ENCODE data around the gene IL17C.
"Not testable (repeated sequence)": the region's sequence is repeated elsewhere in the genome, so short reads cannot be mapped to it uniquely, and the experiment has no call there.

IL17C gene, protein sequence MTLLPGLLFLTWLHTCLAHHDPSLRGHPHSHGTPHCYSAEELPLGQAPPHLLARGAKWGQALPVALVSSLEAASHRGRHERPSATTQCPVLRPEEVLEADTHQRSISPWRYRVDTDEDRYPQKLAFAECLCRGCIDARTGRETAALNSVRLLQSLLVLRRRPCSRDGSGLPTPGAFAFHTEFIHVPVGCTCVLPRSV

DNA sequence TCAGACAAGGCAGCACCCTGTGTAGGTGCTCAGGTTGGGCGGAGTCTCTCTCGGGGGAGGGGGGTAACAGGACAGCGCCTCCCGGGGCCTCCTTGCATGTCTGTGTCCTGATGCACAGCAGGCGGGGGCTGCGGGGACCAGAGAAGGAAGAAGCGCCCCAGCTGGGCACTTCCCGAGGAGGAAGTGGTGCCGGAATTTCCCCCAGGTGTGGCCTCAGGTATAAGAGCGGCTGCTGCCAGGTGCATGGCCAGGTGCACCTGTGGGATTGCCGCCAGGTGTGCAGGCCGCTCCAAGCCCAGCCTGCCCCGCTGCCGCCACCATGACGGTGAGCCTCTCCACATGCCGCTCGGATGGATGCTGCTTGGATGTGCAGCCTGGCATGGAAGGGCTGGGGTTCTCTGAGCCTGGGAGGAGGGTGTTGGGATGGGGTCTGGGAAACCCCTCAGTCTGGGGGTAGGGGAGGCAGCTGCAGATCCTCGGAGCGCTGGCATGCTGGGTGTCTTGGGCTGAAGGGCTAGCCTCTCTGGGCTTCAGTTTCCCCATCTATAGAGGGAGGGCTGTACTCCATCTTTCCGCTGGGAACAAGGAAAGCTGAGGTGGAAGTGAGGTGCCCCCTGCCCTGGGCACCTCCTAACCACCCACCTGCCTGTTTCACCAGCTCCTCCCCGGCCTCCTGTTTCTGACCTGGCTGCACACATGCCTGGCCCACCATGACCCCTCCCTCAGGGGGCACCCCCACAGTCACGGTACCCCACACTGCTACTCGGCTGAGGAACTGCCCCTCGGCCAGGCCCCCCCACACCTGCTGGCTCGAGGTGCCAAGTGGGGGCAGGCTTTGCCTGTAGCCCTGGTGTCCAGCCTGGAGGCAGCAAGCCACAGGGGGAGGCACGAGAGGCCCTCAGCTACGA, at the start of gene IL17C:
Gene IL17C (plus strand): TSS at position 250 of the 908 bp plus-strand sequence. CDS start 70 bp downstream, at position 320.
- DNase-seq: no peak

DNA sequence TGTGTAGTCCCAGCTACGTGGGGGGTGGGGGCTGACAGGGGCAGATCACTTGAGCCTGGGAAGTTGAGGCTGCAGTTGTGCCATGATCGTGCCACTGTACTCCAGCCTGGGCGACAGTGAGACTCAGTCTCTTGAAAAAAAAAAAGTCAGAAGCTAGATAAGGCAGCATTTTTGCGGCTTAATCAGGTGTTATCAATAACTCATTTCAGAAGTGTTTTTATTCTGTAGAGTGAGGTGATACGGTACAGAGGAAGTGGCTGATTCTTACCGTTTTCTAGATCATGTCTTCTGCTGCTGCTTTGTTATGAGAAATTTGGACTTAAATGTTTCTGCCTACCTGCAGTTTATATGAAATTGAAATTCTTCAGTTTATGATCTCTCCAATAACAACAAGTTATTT, 49.6 kb upstream of the IL17C start:
- no peak for DNase-seq

DNA sequence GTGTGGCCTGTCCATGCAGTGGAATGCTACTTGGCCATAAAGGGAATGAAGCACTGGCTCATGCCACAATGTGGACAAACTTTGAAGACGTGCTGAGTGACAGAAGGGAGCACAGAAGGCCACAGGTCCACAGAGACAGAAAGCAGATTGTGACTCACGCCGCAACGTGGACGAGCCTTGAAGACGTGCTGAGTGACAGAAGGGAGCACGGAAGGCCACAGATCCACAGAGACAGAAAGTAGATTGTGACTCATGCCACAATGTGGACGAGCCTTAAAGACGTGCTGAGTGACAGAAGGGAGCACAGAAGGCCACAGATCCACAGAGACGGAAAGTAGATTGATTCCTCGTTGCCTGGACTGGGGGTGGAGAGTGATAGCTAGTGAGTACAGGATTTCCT, 48.9 kb upstream of the IL17C start:
- no peak for DNase-seq

DNA sequence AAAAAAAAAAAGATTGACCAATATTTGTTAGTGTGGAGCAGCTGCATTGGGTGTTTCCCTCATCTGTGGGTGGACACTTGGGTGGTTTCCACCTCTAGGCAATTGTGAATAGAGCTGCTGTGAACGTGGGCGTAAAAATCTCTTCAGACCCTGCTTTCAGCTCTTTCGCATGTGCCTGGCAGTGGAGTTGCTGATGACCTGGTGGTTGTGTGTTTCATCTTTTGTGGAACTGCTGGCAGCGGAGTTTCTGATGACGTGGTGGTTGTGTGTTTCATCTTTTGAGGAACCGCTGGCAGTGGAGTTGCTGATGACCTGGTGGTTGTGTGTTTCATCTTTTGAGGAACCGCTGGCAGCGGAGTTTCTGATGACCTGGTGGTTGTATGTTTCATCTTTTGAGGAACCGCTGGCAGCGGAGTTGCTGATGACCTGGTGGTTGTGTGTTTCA, 46.8 kb upstream of the IL17C start:
- no peak for DNase-seq

DNA sequence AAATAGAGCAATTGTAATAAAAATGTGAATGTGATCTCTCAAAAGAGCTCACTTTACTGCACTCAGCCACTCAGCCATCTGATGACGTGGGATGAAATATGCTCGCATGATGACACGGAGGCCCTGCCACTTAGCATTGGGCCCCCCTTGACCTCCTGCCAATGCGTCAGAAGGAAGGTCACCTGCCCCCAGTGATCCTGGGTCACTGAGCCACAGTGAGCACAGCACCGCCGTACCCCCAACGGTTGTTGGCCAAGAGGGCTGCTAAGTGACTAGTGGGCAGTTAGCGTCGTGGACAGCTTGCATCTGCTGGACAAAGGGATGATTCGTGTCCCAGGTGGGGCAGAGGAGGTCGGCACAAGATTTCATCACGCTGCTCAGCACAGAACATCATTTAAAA, 45.3 kb upstream of the IL17C start:
- DNase-seq: no peak

- DNase-seq: no peak
Observed at GRCh38 chr16:88593489-88593888, 44.9 kb upstream of the IL17C start.

DNA sequence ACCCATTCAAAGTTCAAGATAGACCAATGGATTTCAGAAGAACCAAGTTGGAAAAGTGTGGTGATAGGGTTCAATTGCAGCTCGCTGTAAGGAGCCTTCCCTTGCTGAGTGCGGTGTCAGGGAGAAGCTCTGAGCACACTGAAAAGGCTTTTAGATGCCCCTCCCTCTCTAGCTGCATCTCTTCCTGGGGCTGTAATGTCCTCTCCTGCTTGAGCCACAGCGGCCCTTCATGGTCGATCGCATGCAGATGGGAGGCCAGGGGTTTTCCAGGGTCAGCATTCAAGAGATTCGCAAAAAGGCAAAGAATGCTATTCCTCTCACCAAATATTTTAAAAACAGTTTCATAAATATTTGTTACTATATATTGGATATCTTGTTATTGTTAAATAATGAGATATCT, 44.5 kb upstream of the IL17C start:
- DNase-seq: no peak

DNA sequence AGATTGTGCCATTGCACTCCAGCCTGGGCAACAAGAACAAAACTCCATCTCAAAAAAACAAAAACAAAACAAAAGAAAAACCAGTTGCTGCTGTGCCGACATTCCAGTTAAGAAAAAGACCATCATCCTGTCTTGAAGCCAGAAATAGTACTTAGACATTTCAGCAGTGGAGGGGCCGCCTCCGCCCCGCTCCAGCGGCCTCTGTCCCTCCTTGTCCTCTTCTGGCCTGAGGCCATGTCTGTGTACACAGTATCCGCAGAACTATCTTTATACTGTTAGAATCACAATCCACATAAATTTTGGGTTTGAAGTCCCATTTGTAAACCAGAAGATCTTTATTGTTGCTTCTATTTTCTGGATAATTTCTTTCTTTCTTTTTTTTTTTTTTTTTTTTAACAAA, 43.3 kb upstream of the IL17C start:
- DNase-seq: no peak

DNA sequence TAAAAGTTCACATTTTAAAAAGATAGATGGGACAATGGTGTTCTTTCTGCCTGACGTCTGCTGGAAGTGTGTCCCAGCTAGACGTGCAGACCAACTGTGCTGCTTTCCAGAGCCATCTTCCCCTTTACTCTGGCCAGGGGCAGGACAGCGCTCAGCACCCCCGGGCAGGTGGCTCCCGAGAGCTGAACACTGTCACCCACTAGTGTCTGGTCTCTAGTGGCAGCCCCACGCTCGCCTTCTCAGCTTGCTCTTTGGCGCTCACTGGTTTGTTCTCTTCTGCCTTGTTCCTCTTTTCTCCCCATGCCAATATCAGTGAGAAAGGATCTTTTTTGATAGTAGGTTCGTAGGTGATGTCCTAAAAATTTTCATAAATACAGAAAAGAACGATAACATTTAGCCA, 42.5 kb upstream of the IL17C start:
- no peak for DNase-seq

- DNase-seq: no peak
Observed at GRCh38 chr16:88596483-88596882, 41.9 kb upstream of the IL17C start.

- no peak for DNase-seq
Observed at GRCh38 chr16:88597856-88598491, 40.4 kb upstream of the IL17C start.

GRCh38 chr16:88599092-88599733, 39.2 kb upstream of the IL17C start:
- DNase-seq: no peak

- DNase-seq: no peak
Observed at GRCh38 chr16:88599825-88600538, 38.4 kb upstream of the IL17C start.

GRCh38 chr16:88600539-88600896, 37.9 kb upstream of the IL17C start:
- DNase-seq: no peak

GRCh38 chr16:88601313-88602036, 36.9 kb upstream of the IL17C start:
- DNase-seq: no peak

DNA sequence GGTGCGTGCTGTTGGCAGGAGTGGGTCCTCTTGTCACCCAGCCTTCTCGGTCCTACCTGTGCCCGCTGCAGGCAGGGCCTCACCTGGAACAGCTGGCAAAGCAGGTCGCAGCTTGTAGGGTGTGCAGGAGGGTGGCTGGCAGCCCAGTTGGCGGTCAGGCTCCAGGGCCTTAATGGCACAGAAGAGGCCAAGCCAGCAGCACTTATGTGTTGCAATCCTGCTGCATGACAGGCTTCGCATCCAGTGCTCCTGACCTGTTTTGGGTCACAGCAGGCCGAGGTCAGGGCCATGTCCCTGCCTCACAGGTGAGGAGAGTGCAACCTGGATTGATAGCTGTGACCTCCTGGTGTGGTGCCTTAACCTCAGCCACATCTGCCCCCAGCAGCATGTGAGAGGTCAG, 36.3 kb upstream of the IL17C start:
- no peak for DNase-seq

GRCh38 chr16:88605186-88606147, 32.9 kb upstream of the IL17C start:
- no peak for DNase-seq

DNA sequence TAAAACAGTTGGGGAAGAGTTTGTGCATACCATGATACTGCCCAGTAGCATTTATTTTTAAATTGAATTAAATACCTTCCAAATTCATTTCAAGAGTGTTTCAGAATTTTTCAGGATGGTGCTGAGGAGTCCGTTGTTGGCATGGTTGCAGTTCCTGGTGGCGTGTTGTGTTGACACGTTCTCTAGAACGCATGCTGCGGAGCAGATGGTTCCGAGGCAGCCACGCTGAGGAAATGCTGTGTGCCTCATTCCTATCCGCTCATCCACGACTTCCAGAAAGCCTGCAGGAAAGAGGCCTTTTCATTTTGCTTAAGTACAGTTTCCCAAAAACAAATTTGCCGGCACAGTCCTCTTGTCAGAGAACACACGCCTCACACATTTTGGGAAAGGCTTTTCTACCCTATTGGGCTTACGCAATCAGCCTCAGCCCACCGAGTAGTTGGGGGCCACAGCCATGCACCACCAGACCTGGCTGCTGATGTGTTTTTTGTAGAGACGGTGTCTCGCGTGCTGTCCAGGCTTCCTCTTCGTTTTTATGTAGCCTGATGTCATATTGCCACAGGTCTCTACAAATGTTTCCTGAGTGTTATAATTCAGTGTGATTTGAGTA, 32.1 kb upstream of the IL17C start:
- no peak for DNase-seq

GRCh38 chr16:88608076-88608475, 30.3 kb upstream of the IL17C start:
- no peak for DNase-seq

GRCh38 chr16:88609426-88609825, 28.9 kb upstream of the IL17C start:
- DNase-seq: not testable (repeated sequence)

All from activated CD8-positive, alpha-beta memory T cell treated with anti-CD3 and anti-CD28 coated beads for 24 hours (primary cell).